ENCODE data around the gene TMEM41A.

The TMEM41A gene

DNA sequence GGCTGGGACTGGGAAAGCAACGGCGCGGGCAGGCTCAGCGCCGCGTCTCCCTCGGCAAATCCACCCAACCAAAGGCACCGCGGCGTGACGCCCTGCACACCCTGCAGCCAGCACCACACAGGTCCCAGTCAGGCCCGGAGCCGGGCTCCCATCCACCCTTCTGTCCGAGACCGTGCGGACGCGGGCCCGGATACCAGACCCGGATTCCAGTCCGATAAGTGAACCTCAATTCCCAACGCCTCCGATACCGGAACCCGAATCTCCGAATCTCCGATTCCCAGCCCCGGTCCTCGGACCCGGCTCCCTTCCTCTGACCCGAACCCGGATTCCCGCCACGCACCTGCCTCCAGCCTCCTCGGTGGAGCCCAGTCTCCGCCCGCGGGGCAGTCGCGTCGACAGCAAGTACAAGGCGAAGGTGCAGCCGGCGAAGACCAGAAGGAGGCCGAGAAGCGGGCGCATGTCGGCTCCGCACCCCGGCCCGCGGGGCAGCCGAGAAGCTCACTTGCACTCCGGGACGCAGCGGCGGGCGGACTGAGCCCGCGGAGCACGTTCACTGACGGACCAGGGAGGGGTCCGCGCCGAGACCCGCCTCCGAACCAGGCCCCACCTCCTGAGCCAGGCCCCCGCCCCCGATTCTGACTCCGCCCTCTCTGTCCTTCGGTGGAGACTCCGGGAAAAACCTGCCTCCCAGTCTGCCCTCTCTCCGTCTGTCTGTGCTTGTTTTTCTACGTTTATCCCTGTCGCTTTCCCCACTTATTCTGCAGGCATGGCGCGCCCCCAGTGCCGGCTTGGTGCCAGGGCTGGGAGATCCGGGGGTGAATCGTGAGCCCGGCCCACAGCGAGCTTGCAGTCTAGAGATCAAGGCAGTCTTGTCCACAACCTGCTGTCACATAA, at the start of gene TMEM41A:
TSS of gene TMEM41A (minus strand) at position 533 of the 894 bp plus-strand sequence. CDS start at position 459, 74 bp downstream.
- DNase-seq: peak; percentile 57 to 95 (median 87)

DNA sequence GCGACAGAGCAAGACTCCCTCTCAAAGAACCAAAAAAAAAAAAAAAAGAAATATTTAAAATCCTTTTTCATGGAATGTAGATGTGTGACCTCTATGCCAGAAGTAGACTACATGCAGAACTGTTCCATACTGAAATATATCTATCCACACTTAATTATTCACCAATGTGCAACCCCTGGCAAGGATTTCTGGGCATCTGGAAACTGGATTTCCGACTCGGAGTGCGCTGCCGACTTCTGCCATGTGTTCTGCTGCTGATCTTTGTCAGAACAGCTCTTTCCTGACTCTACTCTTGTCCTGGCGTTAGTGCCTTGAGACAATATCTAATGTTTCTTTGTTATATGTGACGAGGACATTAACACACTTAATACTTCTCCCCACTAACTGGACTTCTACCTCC, 41.9 kb upstream of the TMEM41A start:
- DNase-seq: no peak

DNA sequence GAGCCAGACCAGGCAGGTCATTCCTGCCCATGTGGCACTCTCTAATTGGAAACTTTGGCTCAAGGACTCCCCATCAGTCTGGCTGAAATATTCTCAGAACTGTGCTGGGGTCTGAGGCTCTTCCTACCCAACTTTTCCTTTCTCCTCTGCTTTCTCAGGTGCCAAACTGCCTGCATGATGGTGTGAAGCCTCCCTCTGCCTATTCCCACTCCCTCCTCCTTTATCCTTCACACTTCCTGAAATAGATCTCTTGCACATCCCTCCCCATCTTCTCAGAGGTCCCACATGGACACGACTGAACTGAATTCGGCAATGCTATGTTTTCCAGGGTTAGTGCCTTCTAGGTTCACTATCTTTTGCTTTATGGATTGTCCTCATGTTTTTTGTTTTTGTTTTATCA, 41.1 kb upstream of the TMEM41A start:
- no peak for DNase-seq

DNA sequence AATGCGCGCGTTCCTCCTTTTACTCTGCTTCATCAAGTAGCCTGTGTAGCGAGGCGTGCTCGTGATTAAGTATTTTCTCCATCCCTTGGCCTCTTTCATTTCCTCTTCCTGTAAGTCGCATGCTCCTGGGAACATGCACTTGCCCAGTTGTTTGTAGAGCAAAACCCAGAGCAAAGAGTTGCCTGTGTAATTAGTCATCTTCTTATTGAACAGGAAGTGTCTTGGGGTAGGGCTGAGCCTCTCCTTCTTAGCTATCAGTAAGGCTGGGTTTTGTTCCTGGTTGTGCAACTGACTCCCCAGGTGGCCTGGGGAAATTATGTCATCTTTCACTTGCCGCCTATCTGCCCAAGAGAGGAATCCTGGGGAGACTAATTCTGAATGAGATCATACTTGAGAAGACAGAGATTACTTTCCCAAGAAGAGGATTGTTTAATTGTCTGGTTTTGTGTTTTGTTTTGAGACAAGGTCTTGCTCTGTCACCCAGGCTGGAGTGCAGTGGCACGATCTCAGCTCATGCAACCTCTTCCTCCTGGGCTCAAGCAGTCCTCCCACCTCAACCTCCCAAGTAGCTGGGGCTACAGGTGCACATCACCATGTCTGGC, 38.6 kb upstream of the TMEM41A start:
- DNase-seq: peak in 3 of 58 donors; percentile 4 to 19 (median 5)

DNA sequence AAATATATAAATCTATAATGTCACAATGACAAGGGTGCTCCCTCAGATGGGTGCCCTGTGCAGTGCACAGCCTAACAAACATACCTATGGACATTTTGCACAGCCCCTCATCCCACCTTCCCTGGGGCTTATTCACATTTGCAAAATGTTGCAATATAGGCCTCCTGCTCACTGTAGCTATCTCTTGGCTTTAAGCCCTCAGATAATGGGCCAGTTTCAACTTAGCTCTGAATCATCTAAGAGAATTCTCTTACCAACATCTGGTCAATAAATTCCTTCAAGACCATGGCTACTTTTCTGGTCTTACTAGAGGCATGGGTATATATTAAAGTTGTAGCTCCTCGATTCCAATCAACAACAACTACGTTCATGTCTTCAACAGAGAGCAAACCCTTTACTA, 35.7 kb upstream of the TMEM41A start:
- no peak for DNase-seq

DNA sequence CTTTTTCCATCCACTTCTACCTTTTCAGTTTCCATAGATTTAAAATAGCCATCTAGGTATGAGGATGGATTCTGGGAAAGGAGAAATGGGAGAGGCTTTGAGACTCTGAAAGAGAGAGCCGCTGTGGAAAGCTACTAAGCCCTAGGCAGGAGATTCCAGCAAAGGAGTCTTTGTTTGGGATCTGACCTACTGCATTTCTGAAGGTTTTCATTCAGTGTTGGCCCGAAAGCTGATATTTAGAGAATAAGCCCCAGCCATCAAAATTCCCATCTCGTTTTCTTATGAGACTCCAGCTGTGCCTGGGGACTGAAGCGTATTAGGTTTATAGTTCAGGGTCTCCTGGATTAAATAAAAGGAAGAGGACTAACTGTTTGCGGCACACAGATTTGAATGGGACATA, 34.1 kb upstream of the TMEM41A start:
- peak in 2 of 58 donors; percentile 0 to 1 for DNase-seq

DNA sequence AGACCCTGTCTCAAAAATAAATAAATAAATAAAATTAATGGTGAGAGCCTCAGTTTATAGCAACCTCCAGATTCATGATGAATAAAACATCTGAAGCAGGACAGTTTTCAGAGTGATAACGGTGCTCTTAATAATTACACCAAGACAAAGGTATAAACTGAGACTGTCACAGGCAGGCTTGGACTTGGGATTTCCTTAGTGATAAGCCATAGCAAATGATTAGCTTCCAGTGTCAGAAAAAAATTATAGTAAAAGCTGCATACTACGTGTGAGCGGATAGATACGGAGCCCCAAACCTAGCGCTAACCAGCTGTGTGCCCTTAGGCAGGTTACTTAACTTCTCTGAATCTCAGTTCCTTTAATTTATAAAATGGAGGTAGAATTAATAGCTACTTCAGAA, 32.0 kb upstream of the TMEM41A start:
- no peak for DNase-seq

DNA sequence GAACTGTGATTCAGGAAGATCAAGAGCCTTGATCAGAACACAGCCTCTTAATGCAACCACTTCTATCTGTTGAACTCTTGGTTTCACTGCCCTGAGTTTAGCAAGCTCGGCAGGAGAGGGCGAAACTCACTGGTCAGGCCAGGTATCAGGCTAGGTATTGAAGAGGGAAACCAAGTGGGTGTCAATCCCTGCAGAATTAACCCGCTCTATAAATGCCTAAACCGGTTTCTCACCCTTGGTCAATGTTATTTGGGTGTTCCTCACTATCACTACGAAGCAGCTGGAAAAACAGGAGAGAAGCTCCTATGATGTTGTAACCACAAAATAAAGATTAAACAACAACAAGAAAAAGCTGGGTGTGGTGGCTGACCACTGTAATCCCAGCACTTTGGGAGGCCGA, 29.7 kb upstream of the TMEM41A start:
- DNase-seq: no peak

DNA sequence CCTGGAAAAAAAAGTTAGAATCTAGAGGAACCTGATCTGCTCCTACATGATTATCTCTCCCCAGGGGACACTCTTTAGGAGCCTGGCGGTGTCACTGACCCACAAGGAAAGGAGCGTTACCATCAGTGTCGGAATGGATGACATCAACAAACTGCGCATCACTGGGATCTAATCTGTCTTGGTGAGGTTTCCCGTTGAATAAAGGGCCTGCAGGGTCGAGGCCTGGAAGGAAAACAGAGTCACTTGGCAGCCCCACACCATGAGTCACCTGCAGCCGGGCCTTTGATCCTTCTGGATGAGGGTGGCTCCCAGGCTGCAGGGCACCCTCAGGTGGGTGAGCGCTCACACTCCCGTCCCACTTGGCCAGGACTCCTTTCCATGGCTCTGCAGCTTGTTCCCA, 28.5 kb upstream of the TMEM41A start:
- no peak for DNase-seq

DNA sequence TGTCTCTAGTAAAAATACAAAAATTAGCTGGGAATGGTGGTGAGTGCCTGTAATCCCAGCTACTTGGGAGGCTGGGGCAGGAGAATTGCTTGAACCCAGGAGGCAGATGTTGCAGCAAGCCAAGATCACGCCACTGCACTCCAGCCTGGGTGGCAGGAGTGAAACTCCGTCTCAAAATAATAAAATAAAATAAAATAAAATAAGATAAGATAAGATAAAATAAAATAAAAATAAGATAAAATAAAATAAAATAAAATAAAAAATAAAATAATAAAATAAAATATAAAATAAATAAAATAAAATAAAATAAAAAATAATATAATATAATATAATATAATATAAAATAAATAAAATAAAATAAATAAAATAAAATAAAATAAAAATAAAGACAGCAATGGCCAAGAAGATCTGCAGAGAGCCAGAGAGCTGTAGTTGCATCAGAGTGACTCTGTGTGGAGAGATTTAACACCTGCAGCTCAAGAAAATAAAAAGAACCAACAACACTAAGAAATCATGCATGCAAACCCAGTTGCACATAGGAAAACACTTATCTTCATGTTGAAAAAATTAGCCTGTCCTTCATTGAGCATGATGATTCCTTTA, 27.6 kb upstream of the TMEM41A start:
- no peak for DNase-seq

DNA sequence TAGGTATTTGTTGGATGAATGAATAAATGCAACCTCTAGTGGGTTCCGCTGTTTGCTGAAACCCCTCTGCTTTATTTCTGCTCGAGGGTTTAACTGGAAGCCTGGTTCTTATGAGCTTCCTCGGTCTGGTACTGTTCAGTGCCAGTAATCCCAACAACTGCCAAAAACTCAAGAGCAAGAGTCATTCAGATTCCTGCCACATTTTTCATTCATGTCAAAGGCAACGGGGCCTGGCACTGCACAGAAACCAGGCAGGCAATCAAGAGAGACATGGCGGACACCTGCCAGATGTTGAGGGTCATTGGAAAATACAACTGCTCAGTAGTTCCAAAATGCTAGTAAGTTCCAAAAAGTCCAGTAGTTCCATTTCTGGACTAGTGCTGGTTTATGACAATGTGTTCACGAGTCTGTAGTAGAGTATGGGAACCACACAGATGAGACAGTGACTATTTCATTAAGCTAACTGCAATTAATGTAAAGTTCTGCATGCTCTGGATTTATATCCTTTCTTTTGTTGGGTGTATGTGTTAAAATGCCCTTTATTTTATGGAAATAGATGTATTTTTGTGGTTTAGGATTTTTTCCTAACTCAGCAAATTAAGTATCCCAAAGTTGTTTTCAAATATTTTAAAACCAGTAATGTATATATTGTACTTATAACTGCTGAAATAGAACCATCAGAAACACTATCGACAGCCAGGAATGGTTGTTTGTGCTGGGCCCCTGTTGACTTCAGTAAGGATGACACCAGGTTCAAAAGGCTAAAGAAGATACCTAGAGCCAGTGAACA, 22.7 kb upstream of the TMEM41A start:
- no peak for DNase-seq

DNA sequence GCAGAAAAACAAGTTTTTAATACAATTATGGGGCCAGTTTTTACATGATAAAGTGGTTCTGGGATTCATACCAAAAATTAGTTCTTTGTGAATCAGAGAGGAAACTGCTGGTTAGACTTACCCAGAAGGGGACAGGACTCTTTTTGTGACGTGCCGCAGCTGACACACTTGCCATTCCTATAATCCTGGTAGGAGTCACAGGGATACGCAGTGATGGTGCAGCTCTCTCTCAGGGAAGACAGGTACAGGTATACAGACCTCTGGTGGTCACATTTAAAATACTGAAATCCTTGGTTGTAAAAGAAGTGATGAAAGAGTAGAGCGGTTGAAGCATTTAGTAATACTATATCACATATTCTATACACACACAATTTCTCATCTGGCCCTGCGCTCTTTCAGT, 20.2 kb upstream of the TMEM41A start:
- no peak for DNase-seq

DNA sequence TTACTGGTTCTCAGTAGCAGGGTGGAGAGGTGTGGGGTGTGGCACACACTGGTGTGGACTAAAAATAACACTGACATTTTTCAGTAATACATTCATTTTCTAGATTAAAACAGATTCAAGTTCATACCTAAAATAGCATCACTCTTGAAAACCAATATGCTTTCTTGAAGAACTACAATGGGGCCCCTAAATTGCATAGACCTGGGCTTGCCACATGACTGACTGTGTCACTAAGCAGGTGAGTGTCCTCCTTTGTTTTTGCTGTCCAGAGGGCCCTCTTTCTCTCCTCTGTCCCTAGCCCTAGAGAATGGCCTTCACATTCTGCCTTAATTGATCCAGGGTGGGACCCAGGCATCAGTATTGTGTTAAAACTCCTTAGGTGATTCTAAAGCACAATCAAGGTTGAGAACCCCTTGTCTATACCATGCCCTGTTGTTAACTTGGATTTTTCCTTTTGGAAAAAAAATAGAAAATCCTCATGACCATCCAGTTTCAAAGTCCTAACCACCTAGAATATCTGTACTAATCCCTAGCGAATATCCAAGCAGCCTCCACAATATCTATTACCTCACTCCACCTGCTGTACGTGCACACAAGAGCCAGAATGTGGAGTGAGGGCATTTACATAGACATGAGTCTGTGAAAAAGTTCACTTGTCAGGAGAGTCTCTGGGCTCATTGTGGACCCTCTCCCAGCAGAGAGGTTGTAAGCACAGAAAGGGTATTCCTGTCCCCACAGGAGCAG, 18.7 kb upstream of the TMEM41A start:
- DNase-seq: no peak

DNA sequence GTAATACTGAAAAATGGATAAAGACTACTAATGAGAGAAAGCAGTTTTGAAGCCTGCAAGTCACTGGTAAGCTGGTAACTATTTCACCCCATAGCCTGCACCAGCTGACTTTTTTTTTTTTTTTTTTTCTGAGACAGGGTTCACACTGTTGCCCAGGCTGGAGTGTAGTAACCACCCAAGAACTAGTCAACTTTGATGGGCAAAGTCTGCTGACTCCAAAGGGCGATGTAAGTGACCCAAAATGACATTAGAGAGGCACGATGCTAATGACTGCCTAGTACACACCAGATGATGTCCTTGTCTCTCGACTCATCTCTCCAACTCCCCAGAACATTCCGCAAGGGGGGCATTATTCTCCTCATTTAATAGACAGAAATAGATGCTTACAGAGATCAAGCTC, 12.9 kb upstream of the TMEM41A start:
- no peak for DNase-seq

DNA sequence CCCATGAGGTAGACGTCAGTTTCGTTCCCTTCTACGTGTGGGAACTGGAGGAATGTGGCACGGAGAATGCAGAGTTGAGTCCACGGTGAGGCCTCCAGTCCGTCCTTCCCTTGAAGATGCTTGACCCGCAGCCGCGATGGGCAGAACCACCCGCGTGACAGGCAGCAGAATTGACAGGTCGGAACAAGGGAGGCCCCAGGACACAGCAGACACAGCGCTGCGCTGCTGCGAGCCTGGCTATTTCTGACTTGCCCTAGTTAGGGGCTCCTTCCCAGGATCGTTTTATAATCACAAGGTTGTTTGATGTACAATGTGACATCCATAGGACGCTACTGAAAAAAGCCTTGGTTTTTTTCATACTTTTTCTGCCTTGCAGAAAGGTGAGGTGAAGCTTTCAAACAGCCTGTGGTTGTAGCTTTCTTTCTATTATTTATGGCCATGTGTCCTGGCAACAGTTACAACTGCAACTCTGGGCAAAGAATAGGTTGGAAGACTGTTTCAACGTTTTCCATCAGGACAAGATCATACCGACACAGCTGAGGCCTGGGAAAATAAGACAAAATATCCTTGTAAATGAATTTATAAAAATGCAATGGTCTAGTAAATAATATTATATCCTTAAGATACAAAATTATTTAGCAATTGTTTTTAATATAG, 9.6 kb upstream of the TMEM41A start:
- DNase-seq: no peak

DNA sequence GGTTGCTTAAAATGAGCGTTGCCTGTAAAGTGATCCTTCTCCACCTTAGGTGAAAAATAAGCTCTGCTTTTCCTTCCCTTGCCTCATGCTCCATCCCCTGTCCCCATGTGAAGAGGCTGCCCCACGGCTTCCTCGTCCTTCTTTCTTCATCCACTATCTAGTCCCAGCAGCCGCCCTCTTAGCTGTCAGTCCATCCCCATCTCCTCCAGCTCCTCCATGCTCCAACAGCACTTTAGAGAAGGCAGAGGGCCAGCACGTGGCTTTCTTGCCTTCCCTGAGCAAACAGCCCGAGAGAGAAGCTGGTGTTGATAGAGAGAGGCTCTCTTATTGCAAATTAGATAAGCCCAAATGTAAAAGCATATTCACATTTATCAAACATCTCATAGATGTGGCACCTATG, 9.0 kb upstream of the TMEM41A start:
- DNase-seq: no peak

DNA sequence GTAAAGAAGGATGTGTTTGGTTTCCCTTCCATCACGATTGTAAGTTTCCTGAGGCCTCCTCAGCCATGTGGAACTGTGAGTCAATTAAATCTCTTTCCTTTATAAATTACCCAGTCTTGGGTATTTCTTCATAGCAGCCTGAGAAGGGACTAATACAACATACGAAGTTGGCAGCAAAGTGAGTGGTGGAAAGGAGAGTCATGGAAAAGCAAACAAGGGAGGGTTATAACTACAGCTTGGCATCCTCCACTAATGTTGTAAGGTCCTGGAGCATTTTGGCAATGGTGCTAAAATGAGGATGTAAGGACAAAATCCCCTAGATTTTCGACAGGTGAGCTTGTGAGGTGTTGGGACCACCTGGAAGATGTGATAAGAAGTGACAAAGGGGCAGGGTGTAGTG, 5.8 kb upstream of the TMEM41A start:
- no peak for DNase-seq

DNA sequence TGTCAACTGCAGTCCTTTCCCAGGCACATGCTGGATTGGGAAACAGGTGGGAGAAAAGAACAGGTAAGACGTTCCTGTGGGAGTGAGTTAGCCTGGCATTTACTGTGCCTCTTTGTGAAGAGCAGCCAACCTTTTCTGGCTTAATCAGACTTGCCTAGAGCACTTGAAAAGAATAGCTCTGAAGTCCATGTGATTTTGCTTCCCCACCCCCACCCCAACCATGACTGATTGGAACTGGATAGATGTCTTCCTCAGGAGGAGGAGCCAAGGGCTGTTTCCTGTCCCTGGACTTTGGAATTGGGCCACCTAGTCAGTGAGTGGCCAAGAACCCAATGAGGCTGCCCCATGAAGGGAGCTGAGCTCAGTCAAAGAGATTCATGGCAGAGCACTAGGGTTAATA, 4.7 kb upstream of the TMEM41A start:
- DNase-seq: no peak

DNA sequence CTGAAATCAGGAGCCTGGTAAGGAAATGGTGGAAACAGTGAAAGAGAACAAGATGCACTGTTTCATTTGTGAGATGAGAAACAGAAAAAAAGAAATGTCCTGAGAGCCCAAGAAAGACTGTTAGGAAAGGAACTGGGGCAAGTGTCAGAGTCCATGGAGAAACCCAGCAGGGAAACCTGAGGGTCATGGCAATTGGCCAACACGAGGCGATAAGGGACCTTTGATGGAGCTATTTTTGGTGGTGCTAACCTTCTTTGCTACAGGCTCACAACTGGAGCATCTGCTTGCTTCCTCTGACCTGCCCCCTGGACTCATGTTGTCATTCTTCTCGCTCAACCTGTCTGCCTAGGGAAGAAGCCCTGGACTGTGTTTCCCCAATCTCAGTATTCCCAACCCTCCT, 4.2 kb upstream of the TMEM41A start:
- no peak for DNase-seq

DNA sequence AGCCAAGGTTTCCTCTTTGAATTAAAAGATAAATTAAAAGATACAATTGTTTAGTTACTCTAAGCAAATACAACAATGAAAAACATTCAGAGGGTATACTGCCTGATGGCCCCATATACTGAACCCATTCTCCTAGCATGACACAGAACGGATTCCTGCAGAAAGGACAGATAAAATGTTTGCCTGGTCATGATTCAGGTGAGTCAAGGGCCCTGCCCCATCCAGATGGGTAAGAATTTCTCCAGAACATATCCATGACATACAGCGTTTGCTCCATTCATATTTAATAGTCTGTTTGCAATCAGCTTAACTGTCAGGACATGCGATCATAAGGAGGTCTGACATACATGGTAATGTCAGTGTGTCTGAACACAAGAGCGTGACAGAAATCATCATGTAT, 8.6 kb downstream of the TMEM41A start:
- DNase-seq: no peak
